K562 (cell line): ENCODE measurements around the gene LPCAT1. TPM values are rescaled to one million over a fixed set of nuclear protein-coding genes. Genes with fewer than 3 reads are reported as not detected.
A peak's percentile ranks its signal among the peaks of the same experiment; 100 is the strongest.

ENCODE experiments used
- ATAC-seq: fragments of 200-7000 bp; cut with Tn5 transposase; 3 replicates; pipeline ENCODE4 v1.9.1; 2020; ENCODE audit warnings: moderate library complexity
- BruUV-seq: library from RNA; stranded (reverse); fragments of 400-500 nt; replicated peaks from 2 replicates; lab custom pipeline; 2021; lab: Mats Ljungman, UMichigan
- CTCF ChIA-PET: fragments of 300-600 bp; formaldehyde crosslinking; extraction: SDS; loops from one replicate; lab custom pipeline; 2021; ENCODE audit warnings: low intra/inter-chr PET ratio; lab: Yijun Ruan, JAX
- POLR2A ChIA-PET: fragments of 300-600, 350-650 bp; sonication (Branson Sonifier 250); formaldehyde crosslinking; extraction: SDS; loops from one replicate; lab custom pipeline; 2021; ENCODE audit warnings: antibody characterized with exemption, inconsistent platforms; lab: Yijun Ruan, JAX
- DNase-seq, 4 experiments: peaks; one replicate each; pipeline versions ENCODE4 v3.0.0 to v3.0.0-alpha.2; 2011 to 2018; ENCODE audit warnings: low spot score in 3 of 4, mixed read lengths in 3 of 4; ENCODE audit errors: extremely low read depth in 1 of 4
- FAIRE-seq: peaks from 2 replicates; lab custom pipeline; 2011; peaks lifted over from hg19 to GRCh38; lab: Jason Lieb, UNC
- H2AFZ ChIP-seq: 2 replicates; pipeline ENCODE4 v1.6.0; 2011; ENCODE audit warnings: low read depth, low read length, control low read depth, inconsistent platforms
- H3K27ac ChIP-seq: fragments of 200-600 bp; 3 replicates; pipeline ENCODE4 v1.8.0; 2011; ENCODE audit warnings: low read depth, mild to moderate bottlenecking, control low read depth, inconsistent platforms, low read length, moderate library complexity, mixed read lengths; ENCODE audit errors: extremely low read depth
- H3K27me3 ChIP-seq, 2 experiments: fragments of 300-600 bp in 1 of 2; 2 replicates in 1 of 2; 3 replicates in 1 of 2; pipeline versions ENCODE4 v1.6.0 to v1.8.0; 2011; ENCODE audit warnings: inconsistent platforms in 2 of 2, low read length in 2 of 2, mild to moderate bottlenecking in 1 of 2, mixed read lengths in 1 of 2, moderate library complexity in 1 of 2; ENCODE audit not compliant: control insufficient read depth in 2 of 2, insufficient read depth in 2 of 2
- H3K36me3 ChIP-seq: fragments of 300-600 bp; 3 replicates; pipeline ENCODE4 v1.8.0; 2011; ENCODE audit warnings: mild to moderate bottlenecking, low read length, inconsistent platforms; ENCODE audit not compliant: control insufficient read depth, insufficient read depth
- H3K4me1 ChIP-seq, 2 experiments: fragments of 200-600 bp in 1 of 2; replicated peaks in 1 of 2; 2 replicates in 1 of 2; 3 replicates in 1 of 2; pipeline versions ENCODE4 v1.5.1 to v1.8.0; 2011; ENCODE audit warnings: inconsistent platforms in 2 of 2, low read length in 2 of 2, mild to moderate bottlenecking in 1 of 2, mixed read lengths in 1 of 2, moderate library complexity in 1 of 2; ENCODE audit not compliant: control insufficient read depth in 2 of 2, insufficient read depth in 2 of 2
- H3K4me2 ChIP-seq: 2 replicates; pipeline ENCODE4 v1.6.1; 2011; ENCODE audit warnings: low read length, control low read depth, inconsistent platforms, mixed read lengths; ENCODE audit not compliant: insufficient read depth
- H3K4me3 ChIP-seq: fragments of 200-600 bp; sonication (generic), shearing (Covaris generic); 2 replicates; pipeline ENCODE4 v1.5.1; 2016; ENCODE audit warnings: control low read depth, inconsistent platforms
- H3K79me2 ChIP-seq: fragments of 200-600 bp; 3 replicates; pipeline ENCODE4 v1.8.0; 2011; ENCODE audit warnings: low read length, inconsistent platforms; ENCODE audit not compliant: control insufficient read depth, insufficient read depth
- H3K9ac ChIP-seq, 2 experiments: 2 replicates each; pipeline versions ENCODE4 v1.6.0 to v1.6.1; 2011; ENCODE audit warnings: low read depth in 2 of 2, low read length in 2 of 2, control low read depth in 1 of 2, inconsistent platforms in 1 of 2, mild to moderate bottlenecking in 1 of 2, mixed read lengths in 1 of 2; ENCODE audit not compliant: insufficient read depth in 1 of 2
- H3K9me1 ChIP-seq: one replicate; pipeline ENCODE4 v1.6.0; 2011; ENCODE audit warnings: inconsistent platforms, mild to moderate bottlenecking, low read length, moderate library complexity; ENCODE audit not compliant: control insufficient read depth, insufficient read depth
- H3K9me3 ChIP-seq: replicated peaks from 2 replicates; pipeline ENCODE4 v1.5.1; 2011; ENCODE audit warnings: low read depth, low read length, inconsistent platforms; ENCODE audit not compliant: control insufficient read depth, insufficient read depth
- H4K20me1 ChIP-seq: replicated peaks from 2 replicates; pipeline ENCODE4 v1.6.1; 2011; ENCODE audit warnings: low read length, inconsistent platforms, mixed read lengths; ENCODE audit not compliant: control insufficient read depth, insufficient read depth
- ARID3A ChIP-seq: IDR thresholded peaks from 2 replicates; pipeline ENCODE4 v1.6.1; 2012; ENCODE audit warnings: low read depth, low read length, improper control_type of control experiment, borderline replicate concordance
- E2F6 ChIP-seq, 2 experiments: IDR thresholded peaks; 2 replicates each; pipeline ENCODE4 v1.6.1; 2011; ENCODE audit warnings: borderline replicate concordance in 1 of 2, control low read depth in 1 of 2, low read depth in 1 of 2, low read length in 1 of 2, mild to moderate bottlenecking in 1 of 2, mixed read lengths in 1 of 2, moderate library complexity in 1 of 2; ENCODE audit not compliant: insufficient read depth in 1 of 2, insufficient read length in 1 of 2, poor library complexity in 1 of 2, severe bottlenecking in 1 of 2; ENCODE audit errors: extremely low read depth in 1 of 2
- NFE2 ChIP-seq: IDR thresholded peaks from 2 replicates; pipeline ENCODE4 v1.6.1; 2014; ENCODE audit warnings: antibody characterized with exemption, low read depth
- PCBP1 ChIP-seq: fragments of 200-400 bp; formaldehyde crosslinking; IDR thresholded peaks from 2 replicates; pipeline ENCODE4 v1.6.1; 2018; ENCODE audit warnings: mild to moderate bottlenecking, low read depth, low read length; ENCODE audit not compliant: poor library complexity, severe bottlenecking
- WGBS: fragments of 100-300 bp; shearing (Covaris generic); methylation state at CpG from one replicate; pipeline ENCODE4 v1.1.6; 2016; ENCODE audit warnings: low coverage, mixed read lengths; ENCODE audit not compliant: insufficient coverage; ENCODE audit errors: missing lambda C conversion rate; 5-methylcytosine and 5-hydroxymethylcytosine counted together
- in situ Hi-C: fragments of 300-500 bp; cut with MboI; formaldehyde crosslinking; loops from 4 replicates; pipeline ENCODE4 v1.15.0; 2018; ENCODE audit warnings: inconsistent platforms, mixed read lengths
- intact Hi-C: fragments of 100-400 bp; cut with micrococcal nuclease; formaldehyde crosslinking; loops from 2 replicates; pipeline ENCODE4 v1.14.2; 2022
- polyA plus RNA-seq, 8 experiments: library from polyadenylated mRNA; depleted of rRNA in 4 of 8; stranded (reverse) in 5 of 8; unstranded in 3 of 8; fragments of >200 nt; fragmentation: Nextera tagmentation in 2 of 8; fragmentation: Illumina TruSeq in 1 of 8; extraction: Ambion mirVana in 2 of 8; extraction: Trizol in 1 of 8; gene quantifications; 2 replicates each; pipeline versions ENCODE4 v1.2.1 to v1.2.3, GENCODE V29; 2011 to 2014; ENCODE audit warnings: inconsistent platforms in 1 of 8, missing spikeins in 1 of 8
- total RNA-seq, 7 experiments: library from RNA; depleted of rRNA in 6 of 7; stranded (reverse); fragments of >200 nt in 6 of 7; fragmentation: Illumina TruSeq in 2 of 7; extraction: Trizol in 2 of 7; gene quantifications; 2 replicates each; pipeline versions ENCODE4 v1.2.1 to v1.2.3, GENCODE V29; 2011 to 2021; ENCODE audit warnings: low replicate concordance in 1 of 7

Gene LPCAT1
- total and polyA plus RNA-seq, 9 of the 15 experiments (the other 6 are each of a cell fraction or from before 2014, with no cell fraction given) = 0.14 to 18.4 (median 13.9) TPM

GRCh38 chr5:1445313-1445688, 78.5 kb downstream of the LPCAT1 start, which contains the start of gene SLC6A3:
Gene SLC6A3, minus strand, starts transcription at chr5:1445440. Its CDS starts 2,243 bp downstream, at chr5:1443197.
- Histone ChIP-seq H3K27ac (no peak within 1 kb of the TSS), H3K79me2 (no peaks in the 10 kb centered on the region), H3K4me3 (no peak within 1 kb of the TSS), H3K9me3 (no peaks in the 10 kb centered on the region), H3K9me1 (no peaks in the 10 kb centered on the region), H3K4me1 (peaks cover 0 to 18% of the 10 kb centered on the region in 2 experiments; a peak in 2 of 5 replicates), H2AFZ (no peak within 1 kb of the TSS), H3K9ac (no peak within 1 kb of the TSS), H3K27me3 (peaks cover 44 to 76% of the 10 kb centered on the region in 2 experiments; a peak in 4 of 5 replicates), H3K4me2 (no peak within 1 kb of the TSS), H4K20me1 (no peaks in the 10 kb centered on the region), H3K36me3 (no peaks in the 10 kb centered on the region)
- peak; percentile 69 to 84 (median 78) for DNase-seq
- TF ChIP-seq PCBP1 = peak; percentile 23
- no peak for TF ChIP-seq NFE2
- TF ChIP-seq E2F6 (IDR thresholded peaks at IDR 0.05; ENCODE audit: borderline replicate concordance in 1 of 2, extremely low read depth in 1 of 2, insufficient read depth in 1 of 2, insufficient read length in 1 of 2, low read depth in 1 of 2, low read length in 1 of 2, poor library complexity in 1 of 2, severe bottlenecking in 1 of 2) = peak in 1 of 2 experiments; percentile 63
- TF ChIP-seq ARID3A = no peak
- intact Hi-C loops (no loop called here), in situ Hi-C loops (no loop called here)
- no peak for FAIRE-seq
- ATAC-seq = peak; percentile 88
- ChIA-PET CTCF (no interaction called here), POLR2A (no interaction called here)
- BruUV-seq = no TSS peak
- 20% methylated on average over 8 of the region's 52 CpGs for WGBS
